Vagina (tissue), 2 donors: ENCODE data around the gene UQCC3.

ENCODE experiments used
- POLR2A ChIP-seq, 2 donors: fragments of 450-650 bp; IDR thresholded peaks; one replicate each; pipeline ENCODE4 v1.6.1; 2017; ENCODE audit warnings: antibody characterized with exemption in 2 of 2, mild to moderate bottlenecking in 2 of 2, moderate library complexity in 2 of 2
- POLR2AphosphoS5 ChIP-seq, 2 donors: sonication (generic); formaldehyde crosslinking; IDR thresholded peaks; one replicate each; pipeline ENCODE4 v1.9.0; 2017; ENCODE audit warnings: antibody characterized with exemption in 2 of 2, mild to moderate bottlenecking in 2 of 2, low read depth in 1 of 2; ENCODE audit not compliant: insufficient read depth in 1 of 2
- TF ChIP-seq, protein P1 (sequence below), 3 experiments: fragments of 450-650 bp in 2 of 3; fragments of 200-600 bp in 1 of 3; sonication (generic) in 1 of 3; IDR thresholded peaks; one replicate each; pipeline ENCODE4 v1.5.1; 2017 to 2019; ENCODE audit warnings: antibody characterized with exemption in 3 of 3, mild to moderate bottlenecking in 2 of 3, moderate library complexity in 2 of 3

DNA sequence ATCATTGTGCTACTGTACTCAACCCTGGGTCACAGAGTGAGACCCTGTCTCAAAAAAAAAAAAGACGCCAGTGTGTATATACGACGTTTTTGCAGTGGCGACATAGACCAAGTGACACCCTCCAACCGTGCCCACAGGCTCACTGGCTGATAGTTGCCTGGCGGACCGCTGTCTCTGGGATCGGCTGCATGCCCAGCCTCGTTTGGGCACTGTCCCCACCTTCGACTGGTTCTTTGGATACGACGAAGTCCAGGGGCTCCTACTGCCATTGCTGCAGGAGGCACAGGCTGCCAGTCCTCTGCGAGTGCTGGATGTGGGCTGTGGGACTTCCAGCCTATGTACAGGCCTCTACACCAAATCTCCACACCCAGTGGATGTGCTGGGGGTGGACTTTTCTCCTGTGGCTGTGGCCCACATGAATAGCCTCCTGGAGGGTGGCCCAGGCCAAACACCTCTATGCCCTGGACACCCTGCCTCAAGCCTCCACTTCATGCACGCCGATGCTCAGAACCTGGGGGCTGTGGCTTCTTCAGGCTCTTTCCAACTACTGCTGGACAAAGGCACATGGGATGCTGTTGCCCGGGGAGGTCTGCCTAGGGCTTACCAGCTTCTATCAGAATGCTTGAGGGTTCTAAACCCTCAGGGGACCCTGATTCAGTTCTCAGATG is 5.1 kb upstream of the UQCC3 start:
- TF ChIP-seq, protein P1, sequence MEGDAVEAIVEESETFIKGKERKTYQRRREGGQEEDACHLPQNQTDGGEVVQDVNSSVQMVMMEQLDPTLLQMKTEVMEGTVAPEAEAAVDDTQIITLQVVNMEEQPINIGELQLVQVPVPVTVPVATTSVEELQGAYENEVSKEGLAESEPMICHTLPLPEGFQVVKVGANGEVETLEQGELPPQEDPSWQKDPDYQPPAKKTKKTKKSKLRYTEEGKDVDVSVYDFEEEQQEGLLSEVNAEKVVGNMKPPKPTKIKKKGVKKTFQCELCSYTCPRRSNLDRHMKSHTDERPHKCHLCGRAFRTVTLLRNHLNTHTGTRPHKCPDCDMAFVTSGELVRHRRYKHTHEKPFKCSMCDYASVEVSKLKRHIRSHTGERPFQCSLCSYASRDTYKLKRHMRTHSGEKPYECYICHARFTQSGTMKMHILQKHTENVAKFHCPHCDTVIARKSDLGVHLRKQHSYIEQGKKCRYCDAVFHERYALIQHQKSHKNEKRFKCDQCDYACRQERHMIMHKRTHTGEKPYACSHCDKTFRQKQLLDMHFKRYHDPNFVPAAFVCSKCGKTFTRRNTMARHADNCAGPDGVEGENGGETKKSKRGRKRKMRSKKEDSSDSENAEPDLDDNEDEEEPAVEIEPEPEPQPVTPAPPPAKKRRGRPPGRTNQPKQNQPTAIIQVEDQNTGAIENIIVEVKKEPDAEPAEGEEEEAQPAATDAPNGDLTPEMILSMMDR (IDR thresholded peaks at IDR 0.05), result no peak
- TF ChIP-seq POLR2A (IDR thresholded peaks at IDR 0.05) (no peak), POLR2AphosphoS5 (IDR thresholded peaks at IDR 0.05; ENCODE audit: insufficient read depth in 1 of 2, low read depth in 1 of 2) (no peak)
